PC-3 (cell line): ENCODE data around the gene PIR. TPM values are rescaled to one million over a fixed set of nuclear protein-coding genes. Genes with fewer than 3 reads are reported as not detected.

Source experiments
- ATAC-seq: fragments of 200-7000 bp; cut with Tn5 transposase; 2 replicates; pipeline ENCODE4 v1.9.1; 2020; ENCODE audit warnings: mild to moderate bottlenecking, moderate library complexity
- BruUV-seq: library from RNA; stranded (reverse); fragments of 400-500 nt; replicated peaks from 2 replicates; lab custom pipeline; 2021; lab: Mats Ljungman, UMichigan
- CTCF ChIA-PET: fragments of 300-600 bp; sonication (Branson Sonifier 250); formaldehyde crosslinking; loops from one replicate; lab custom pipeline; 2022; ENCODE audit warnings: antibody characterized with exemption; lab: Charles Lee
- POLR2A ChIA-PET: fragments of 300-600 bp; sonication (Branson Sonifier 250); formaldehyde crosslinking; loops from one replicate; lab custom pipeline; 2022; ENCODE audit warnings: antibody characterized with exemption; ENCODE audit not compliant: unreplicated experiment; lab: Charles Lee
- DNase-seq: peaks from one replicate; pipeline ENCODE4 v3.0.0-alpha.2; 2015
- H2AFZ ChIP-seq: fragments of 300-600 bp; sonication (generic); 2 replicates; pipeline ENCODE4 v1.6.0; 2016; ENCODE audit warnings: antibody characterized with exemption, low read length
- H3F3A ChIP-seq: fragments of 300-600 bp; sonication (generic); one replicate; pipeline ENCODE4 v1.6.0; 2017; ENCODE audit warnings: antibody characterized with exemption, low read length, control low read depth, mild to moderate bottlenecking; ENCODE audit not compliant: unreplicated experiment
- H3K27ac ChIP-seq: fragments of 300-600 bp; sonication (generic); 2 replicates; pipeline ENCODE4 v1.5.1; 2016; ENCODE audit warnings: mild to moderate bottlenecking, low read length
- H3K27me3 ChIP-seq: fragments of 300-600 bp; sonication (generic); 2 replicates; pipeline ENCODE4 v1.6.1; 2016; ENCODE audit warnings: low read length, mixed read lengths
- H3K36me3 ChIP-seq: fragments of 300-600 bp; sonication (generic); 2 replicates; pipeline ENCODE4 v1.6.1; 2016; ENCODE audit warnings: low read depth, mixed run types, low read length, mixed read lengths
- H3K4me1 ChIP-seq: fragments of 300-600 bp; sonication (generic); 2 replicates; pipeline ENCODE4 v1.5.1; 2016; ENCODE audit warnings: low read length; ENCODE audit not compliant: insufficient read depth
- H3K4me2 ChIP-seq: fragments of 300-600 bp; sonication (generic); 2 replicates; pipeline ENCODE4 v1.6.0; 2016; ENCODE audit warnings: low read length
- H3K4me3 ChIP-seq: fragments of 300-600 bp; sonication (generic); 2 replicates; pipeline ENCODE4 v1.5.1; 2016; ENCODE audit warnings: mild to moderate bottlenecking, low read length, mixed read lengths
- H3K79me2 ChIP-seq: fragments of 300-600 bp; sonication (generic); 2 replicates; pipeline ENCODE4 v1.6.1; 2017; ENCODE audit warnings: low read length, mixed read lengths
- H3K9ac ChIP-seq: fragments of 300-600 bp; sonication (generic); 2 replicates; pipeline ENCODE4 v1.6.0; 2016; ENCODE audit warnings: mild to moderate bottlenecking, low read length
- H3K9me2 ChIP-seq: fragments of 300-600 bp; sonication (generic); replicated peaks from 2 replicates; pipeline ENCODE4 v1.6.1; 2016; ENCODE audit warnings: mixed run types, low read length, mixed read lengths
- H3K9me3 ChIP-seq: fragments of 300-600 bp; sonication (generic); 2 replicates; pipeline ENCODE4 v1.6.1; 2016; ENCODE audit warnings: low read length, mixed read lengths
- H4K20me1 ChIP-seq: fragments of 300-600 bp; sonication (generic); 2 replicates; pipeline ENCODE4 v1.6.1; 2016; ENCODE audit warnings: low read length, mixed read lengths
- EZH2 ChIP-seq: fragments of 300-600 bp; sonication (generic); IDR thresholded peaks from one replicate; pipeline ENCODE4 v1.6.1; 2017; ENCODE audit warnings: antibody characterized with exemption, mild to moderate bottlenecking, low read length; ENCODE audit not compliant: unreplicated experiment
- EZH2phosphoT487 ChIP-seq: fragments of 300-600 bp; sonication (generic); IDR thresholded peaks from 2 replicates; pipeline ENCODE4 v1.6.1; 2018; ENCODE audit warnings: mild to moderate bottlenecking, antibody characterized with exemption, low read length, borderline replicate concordance
- intact Hi-C: fragments of 100-400 bp; cut with micrococcal nuclease; formaldehyde crosslinking; loops from 2 replicates; pipeline ENCODE4 v1.9.0; 2023
- total RNA-seq: library from RNA; depleted of rRNA; stranded (reverse); fragments of >200 nt; gene quantifications from 2 replicates; pipeline ENCODE4 v1.2.3, GENCODE V29; 2014
- TF ChIP-seq, protein P1 (sequence below): fragments of 300-600 bp; sonication (generic); conservative IDR thresholded peaks from 2 replicates; pipeline ENCODE4 v1.5.1; 2017; ENCODE audit warnings: antibody characterized with exemption, low read depth, mild to moderate bottlenecking, low read length

Gene PIR
- total RNA-seq, 1 experiment from 2014 or later = 50.8 TPM

- Histone ChIP-seq H3K27me3 (no peaks in the 10 kb centered on the region), H3K79me2 (no peaks in the 10 kb centered on the region), H3K9me3 (no peaks in the 10 kb centered on the region), H3K27ac (peak overlapping the region; percentile 96), H3K36me3 (no peaks in the 10 kb centered on the region), H3K9me2 (no peaks in the 10 kb centered on the region), H3F3A (no peaks in the 10 kb centered on the region), H4K20me1 (no peaks in the 10 kb centered on the region), H3K9ac (peak overlapping the region; percentile 77), H2AFZ (no peak overlapping the region), H3K4me3 (no peak overlapping the region), H3K4me2 (no peak overlapping the region), H3K4me1 (peaks cover 30% of the 10 kb centered on the region)
- CTCF ChIA-PET = no interaction called here
- DNase-seq = no peak
- POLR2A ChIA-PET = no interaction called here
- no TSS peak for BruUV-seq
- TF ChIP-seq, protein P1, sequence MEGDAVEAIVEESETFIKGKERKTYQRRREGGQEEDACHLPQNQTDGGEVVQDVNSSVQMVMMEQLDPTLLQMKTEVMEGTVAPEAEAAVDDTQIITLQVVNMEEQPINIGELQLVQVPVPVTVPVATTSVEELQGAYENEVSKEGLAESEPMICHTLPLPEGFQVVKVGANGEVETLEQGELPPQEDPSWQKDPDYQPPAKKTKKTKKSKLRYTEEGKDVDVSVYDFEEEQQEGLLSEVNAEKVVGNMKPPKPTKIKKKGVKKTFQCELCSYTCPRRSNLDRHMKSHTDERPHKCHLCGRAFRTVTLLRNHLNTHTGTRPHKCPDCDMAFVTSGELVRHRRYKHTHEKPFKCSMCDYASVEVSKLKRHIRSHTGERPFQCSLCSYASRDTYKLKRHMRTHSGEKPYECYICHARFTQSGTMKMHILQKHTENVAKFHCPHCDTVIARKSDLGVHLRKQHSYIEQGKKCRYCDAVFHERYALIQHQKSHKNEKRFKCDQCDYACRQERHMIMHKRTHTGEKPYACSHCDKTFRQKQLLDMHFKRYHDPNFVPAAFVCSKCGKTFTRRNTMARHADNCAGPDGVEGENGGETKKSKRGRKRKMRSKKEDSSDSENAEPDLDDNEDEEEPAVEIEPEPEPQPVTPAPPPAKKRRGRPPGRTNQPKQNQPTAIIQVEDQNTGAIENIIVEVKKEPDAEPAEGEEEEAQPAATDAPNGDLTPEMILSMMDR = no peak
- TF ChIP-seq EZH2 (no peak), EZH2phosphoT487 (no peak)
- intact Hi-C loops = no loop called here
- ATAC-seq = no peak
Observed at GRCh38 chrX:15474028-15474427, 19.1 kb downstream of the PIR start.

- no peak overlapping the region for H3K9ac ChIP-seq
- ChIA-PET CTCF (no interaction called here), POLR2A (interaction anchor here (0.7 kb wide), 1 partner anchor 44 kb away, joined by 3 read pairs; no protein-coding TSS in a partner anchor)
- no peak overlapping the region for H3K4me3 ChIP-seq
- H3K9me3 ChIP-seq = no peaks in the 10 kb centered on the region
- no peaks in the 10 kb centered on the region for H3K9me2 ChIP-seq
- H3K36me3 ChIP-seq = no peaks in the 10 kb centered on the region
- H3K4me1 ChIP-seq = peaks cover 30% of the 10 kb centered on the region
- no peaks in the 10 kb centered on the region for H3K79me2 ChIP-seq
- TF ChIP-seq, protein P1 = no peak
- TF ChIP-seq EZH2 (no peak), EZH2phosphoT487 (no peak)
- H2AFZ ChIP-seq = no peak overlapping the region
- no peak overlapping the region for H3K4me2 ChIP-seq
- ATAC-seq (no peak), DNase-seq (no peak)
- H3K27ac ChIP-seq = no peak overlapping the region
- H3F3A ChIP-seq = no peaks in the 10 kb centered on the region
- no peaks in the 10 kb centered on the region for H3K27me3 ChIP-seq
- no peaks in the 10 kb centered on the region for H4K20me1 ChIP-seq
- BruUV-seq = no TSS peak
- intact Hi-C loops = no loop called here
Observed at GRCh38 chrX:15472531-15472930, 20.6 kb downstream of the PIR start.

GRCh38 chrX:15471028-15471427, 22.1 kb downstream of the PIR start:
- BruUV-seq = no TSS peak
- intact Hi-C loops = loop anchor here (1.0 kb wide), 2 partner anchors 22 to 94 kb away; partner anchors contain the start of gene PIR
- ChIA-PET CTCF (no interaction called here), POLR2A (no interaction called here)
- DNase-seq = peak; percentile 77
- no peaks in the 10 kb centered on the region for H3F3A ChIP-seq
- no peaks in the 10 kb centered on the region for H3K9me3 ChIP-seq
- no peaks in the 10 kb centered on the region for H4K20me1 ChIP-seq
- ATAC-seq = peak; percentile 76
- TF ChIP-seq, protein P1 = peak; percentile 80
- TF ChIP-seq EZH2phosphoT487 (no peak), EZH2 (no peak)
- H3K79me2 ChIP-seq = no peaks in the 10 kb centered on the region
- no peak overlapping the region for H3K9ac ChIP-seq
- H3K27me3 ChIP-seq = no peaks in the 10 kb centered on the region
- H2AFZ ChIP-seq = no peak overlapping the region
- H3K36me3 ChIP-seq = no peaks in the 10 kb centered on the region
- no peaks in the 10 kb centered on the region for H3K9me2 ChIP-seq
- peak overlapping the region; percentile 9; the same call in 1 of the 2 replicates for H3K27ac ChIP-seq
- peaks cover 30% of the 10 kb centered on the region for H3K4me1 ChIP-seq
- H3K4me2 ChIP-seq = no peak overlapping the region
- no peak overlapping the region for H3K4me3 ChIP-seq
